ENCODE measurements around the gene NMT2. TPM values are rescaled to one million over a fixed set of nuclear protein-coding genes. Genes with fewer than 3 reads are reported as not detected.

The NMT2 gene
- total RNA-seq, 1 donor from 2014 or later: 39.6 TPM

DNA sequence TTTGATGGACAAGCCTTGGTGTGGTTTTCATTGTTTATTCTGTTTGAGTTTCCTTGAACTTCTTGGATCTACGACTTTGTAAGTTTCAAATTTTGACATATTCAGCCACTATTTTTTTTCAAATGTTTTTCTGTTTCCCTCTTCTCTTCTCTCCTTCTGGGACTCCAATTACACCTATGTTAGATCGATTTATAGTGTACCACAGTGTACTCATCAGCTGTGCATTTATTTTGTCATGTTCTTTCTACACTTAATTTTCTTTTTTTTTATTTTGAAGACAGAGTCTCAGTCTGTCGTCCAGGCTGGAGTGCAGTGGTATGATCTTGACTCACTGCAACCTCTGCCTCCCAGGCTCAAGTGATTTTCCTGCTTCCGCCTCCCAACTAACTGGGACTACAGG lies 108.6 kb downstream of the NMT2 start:
- Mint-ChIP-seq H3K4me3 (ENCODE audit: low read depth) (no peak overlapping the region), H3K27ac (no peak overlapping the region), H3K36me3 (ENCODE audit: insufficient read depth) (peaks cover 9% of the 10 kb centered on the region), H3K9me3 (ENCODE audit: low read depth) (peaks cover 10% of the 10 kb centered on the region), H3K27me3 (no peaks in the 10 kb centered on the region), H3K4me1 (ENCODE audit: low read depth) (no peaks in the 10 kb centered on the region)
- DNase-seq (ENCODE audit: low spot score, unreplicated experiment): no peak
- TF ChIP-seq, protein P1, sequence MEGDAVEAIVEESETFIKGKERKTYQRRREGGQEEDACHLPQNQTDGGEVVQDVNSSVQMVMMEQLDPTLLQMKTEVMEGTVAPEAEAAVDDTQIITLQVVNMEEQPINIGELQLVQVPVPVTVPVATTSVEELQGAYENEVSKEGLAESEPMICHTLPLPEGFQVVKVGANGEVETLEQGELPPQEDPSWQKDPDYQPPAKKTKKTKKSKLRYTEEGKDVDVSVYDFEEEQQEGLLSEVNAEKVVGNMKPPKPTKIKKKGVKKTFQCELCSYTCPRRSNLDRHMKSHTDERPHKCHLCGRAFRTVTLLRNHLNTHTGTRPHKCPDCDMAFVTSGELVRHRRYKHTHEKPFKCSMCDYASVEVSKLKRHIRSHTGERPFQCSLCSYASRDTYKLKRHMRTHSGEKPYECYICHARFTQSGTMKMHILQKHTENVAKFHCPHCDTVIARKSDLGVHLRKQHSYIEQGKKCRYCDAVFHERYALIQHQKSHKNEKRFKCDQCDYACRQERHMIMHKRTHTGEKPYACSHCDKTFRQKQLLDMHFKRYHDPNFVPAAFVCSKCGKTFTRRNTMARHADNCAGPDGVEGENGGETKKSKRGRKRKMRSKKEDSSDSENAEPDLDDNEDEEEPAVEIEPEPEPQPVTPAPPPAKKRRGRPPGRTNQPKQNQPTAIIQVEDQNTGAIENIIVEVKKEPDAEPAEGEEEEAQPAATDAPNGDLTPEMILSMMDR (IDR thresholded peaks at IDR 0.05; ENCODE audit: unreplicated experiment): no peak

DNA sequence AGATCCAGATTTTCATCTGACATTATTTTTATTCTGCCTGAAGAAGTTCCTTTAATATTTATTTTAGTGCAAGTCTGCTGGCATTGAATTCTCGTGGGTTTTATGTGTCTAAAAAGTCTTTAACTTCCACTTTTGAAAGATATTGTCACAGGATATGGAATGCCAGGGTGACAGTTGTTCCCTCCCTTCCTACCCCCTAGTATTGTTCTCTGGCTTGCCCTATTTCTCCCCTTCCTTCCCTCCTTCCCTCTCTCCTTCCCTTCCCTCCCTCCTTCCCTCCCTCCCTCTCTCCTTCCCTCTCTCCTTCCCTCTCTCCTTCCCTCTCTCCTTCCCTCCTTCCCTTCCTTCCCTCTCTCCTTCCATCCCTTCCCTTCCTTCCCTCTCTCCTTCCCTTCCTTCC lies 109.8 kb downstream of the NMT2 start:
- TF ChIP-seq, protein P1 (IDR thresholded peaks at IDR 0.05; ENCODE audit: unreplicated experiment): no peak
- Mint-ChIP-seq H3K27me3 (no peaks in the 10 kb centered on the region), H3K4me3 (ENCODE audit: low read depth) (no peak overlapping the region), H3K36me3 (ENCODE audit: insufficient read depth) (peaks cover 7% of the 10 kb centered on the region), H3K27ac (no peak overlapping the region), H3K4me1 (ENCODE audit: low read depth) (no peaks in the 10 kb centered on the region), H3K9me3 (ENCODE audit: low read depth) (peaks cover 15% of the 10 kb centered on the region)
- DNase-seq (ENCODE audit: low spot score, unreplicated experiment): no peak

Other genes starting within 250 kb of the NMT2 start
- gene DCLRE1C, start 214.6 kb downstream of the NMT2 start, total RNA-seq: 13.5 and 13.8 TPM in 2 replicates
- 1.6 and 3.0 TPM in 2 replicates for gene MEIG1, start 209.3 kb downstream of the NMT2 start, total RNA-seq
- gene OLAH, start 124.8 kb downstream of the NMT2 start, total RNA-seq: not detected in 2 replicates
- 10.5 and 10.7 TPM in 2 replicates for gene ACBD7, start 79.9 kb downstream of the NMT2 start, total RNA-seq
- gene RPP38, start 71.3 kb downstream of the NMT2 start, total RNA-seq: 19.0 and 20.0 TPM in 2 replicates
- 75.6 and 86.1 TPM in 2 replicates for gene FAM171A1, start 202.6 kb upstream of the NMT2 start, total RNA-seq

Data from progenitor cell of endocrine pancreas (in vitro differentiated cells).